CD4-positive, alpha-beta T cell (primary cell): Measurements from ENCODE around the gene C4orf50. TPM values are rescaled to one million over a fixed set of nuclear protein-coding genes. Genes with fewer than 3 reads are reported as not detected.

Source experiments
- ATAC-seq: fragments of 200-7000 bp; cut with Tn5 transposase; one replicate; pipeline ENCODE4 v1.10.0; 2022; ENCODE audit warnings: mild to moderate bottlenecking; ENCODE audit not compliant: poor library complexity
- CTCF ChIA-PET: fragments of 350-600 bp; sonication (Branson Sonifier 250); formaldehyde crosslinking; loops from one replicate; lab custom pipeline; 2021; ENCODE audit warnings: antibody characterized with exemption, inconsistent platforms; lab: Charles Lee
- POLR2A ChIA-PET: fragments of 350-600 bp; sonication (Branson Sonifier 250); formaldehyde crosslinking; loops from one replicate; lab custom pipeline; 2021; ENCODE audit warnings: antibody characterized with exemption, inconsistent platforms; lab: Charles Lee
- DNase-seq, 14 experiments: peaks; one replicate each; pipeline ENCODE4 v3.0.0-alpha.2; 2013 to 2020; ENCODE audit warnings: mixed read lengths in 2 of 14
- H3K27ac ChIP-seq, 2 donors: one replicate each; pipeline versions ENCODE4 v1.5.1 to v1.7.0; 2013; ENCODE audit warnings: low read length in 2 of 2, low read depth in 1 of 2, mild to moderate bottlenecking in 1 of 2
- H3K27me3 ChIP-seq, 2 experiments: 1 replicate in 1 of 2; 2 replicates in 1 of 2; pipeline versions ENCODE4 v1.6.1 to v1.7.0; 2013; ENCODE audit warnings: low read length in 2 of 2, control low read depth in 1 of 2, mild to moderate bottlenecking in 1 of 2, moderate library complexity in 1 of 2; ENCODE audit not compliant: insufficient read depth in 2 of 2, control insufficient read depth in 1 of 2
- H3K36me3 ChIP-seq: one replicate; pipeline ENCODE4 v1.6.1; 2013; ENCODE audit warnings: low read length, control low read depth; ENCODE audit not compliant: insufficient read depth
- H3K4me1 ChIP-seq: one replicate; pipeline ENCODE4 v1.6.1; 2013; ENCODE audit warnings: low read length, control low read depth; ENCODE audit not compliant: insufficient read depth
- H3K4me3 ChIP-seq: one replicate; pipeline ENCODE4 v1.5.1; 2013; ENCODE audit warnings: mild to moderate bottlenecking, low read length, moderate library complexity
- H3K9me3 ChIP-seq, 2 experiments: 1 replicate in 1 of 2; 2 replicates in 1 of 2; pipeline versions ENCODE4 v1.6.1 to v1.7.0; 2013; ENCODE audit warnings: low read length in 2 of 2, mild to moderate bottlenecking in 2 of 2, control low read depth in 1 of 2, moderate library complexity in 1 of 2; ENCODE audit not compliant: control insufficient read depth in 1 of 2, insufficient read depth in 1 of 2
- H3K27ac Mint-ChIP-seq: one replicate; pipeline ENCODE4 v1.8.0; 2020; ENCODE audit warnings: mixed read lengths
- H3K27me3 Mint-ChIP-seq: one replicate; pipeline ENCODE4 v1.8.0; 2021; ENCODE audit warnings: mixed read lengths
- H3K36me3 Mint-ChIP-seq: one replicate; pipeline ENCODE4 v1.8.0; 2021; ENCODE audit warnings: low read depth, mixed read lengths
- H3K4me1 Mint-ChIP-seq: one replicate; pipeline ENCODE4 v1.8.0; 2021; ENCODE audit warnings: low read depth, mixed read lengths
- H3K4me3 Mint-ChIP-seq: one replicate; pipeline ENCODE4 v1.8.0; 2020; ENCODE audit warnings: mild to moderate bottlenecking, mixed read lengths
- H3K9me3 Mint-ChIP-seq: one replicate; pipeline ENCODE4 v1.8.0; 2020; ENCODE audit warnings: mixed read lengths
- intact Hi-C, 2 experiments: fragments of 100-400 bp; cut with DNase I in 1 of 2; cut with micrococcal nuclease in 1 of 2; formaldehyde crosslinking; loops; one replicate each; pipeline versions ENCODE4 v1.15.1 to v1.9.0; 2023 to 2025; cut with DNase I, micrococcal nuclease
- total RNA-seq, 174 experiments: library from RNA in 2 of 174; stranded (reverse) in 2 of 174; gene quantifications; one replicate each; pipeline ENCODE4 v1.2.3 and lab custom pipeline; 2021 to 2026
- TF ChIP-seq, protein P1 (sequence below): fragments of 200-600 bp; IDR thresholded peaks from one replicate; pipeline ENCODE4 v1.8.0; 2022; ENCODE audit warnings: antibody characterized with exemption, mild to moderate bottlenecking

The C4orf50 gene
- total RNA-seq, 2 experiments from 2014 or later: 0.16 to 0.20 TPM

DNA sequence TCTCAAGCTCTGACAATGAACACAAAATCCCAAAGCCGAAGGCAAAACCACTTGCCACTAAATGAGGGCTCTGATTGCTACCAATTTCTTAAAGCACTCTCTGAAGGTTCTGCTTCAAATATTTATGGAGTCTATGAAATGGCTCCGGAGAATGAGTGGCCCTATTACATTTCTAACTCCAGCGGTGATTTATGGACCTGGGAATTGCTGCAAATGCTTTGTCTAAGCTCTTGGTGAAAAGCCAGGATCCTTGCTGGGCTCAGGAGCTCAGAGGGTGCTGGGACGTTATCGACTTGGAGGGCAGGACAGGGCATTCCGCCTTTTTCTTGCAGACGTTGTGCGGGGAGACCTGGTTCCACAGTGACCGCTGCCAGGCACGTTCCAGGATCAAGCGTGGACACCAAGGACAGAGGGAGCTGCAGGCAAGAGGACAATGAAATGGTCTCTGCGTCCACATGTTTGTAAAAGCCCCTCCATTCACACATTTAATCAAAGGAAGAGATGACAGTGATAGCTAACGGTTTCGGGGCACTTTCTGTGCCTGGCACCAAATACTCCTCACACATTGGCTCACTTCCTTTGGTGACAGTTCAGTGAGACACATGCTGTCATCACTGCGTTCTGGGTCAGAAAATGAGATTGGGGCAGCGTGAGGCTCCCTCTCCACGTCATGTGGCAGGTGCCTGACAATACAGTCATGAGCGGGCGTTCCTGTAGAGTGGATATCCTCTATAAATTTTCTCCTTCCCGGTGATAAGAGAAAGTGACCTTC lies 58.8 kb downstream of the C4orf50 start:
- Mint-ChIP-seq H3K4me1 (no peaks in the 10 kb centered on the region), H3K36me3 (no peaks in the 10 kb centered on the region), H3K27ac (no peak overlapping the region), H3K4me3 (no peak overlapping the region), H3K27me3 (peaks cover 4% of the 10 kb centered on the region), H3K9me3 (no peaks in the 10 kb centered on the region)
- Histone ChIP-seq H3K4me3 (no peak overlapping the region), H3K27me3 (no peaks in the 10 kb centered on the region), H3K27ac (no peak overlapping the region), H3K4me1 (no peaks in the 10 kb centered on the region), H3K36me3 (no peaks in the 10 kb centered on the region), H3K9me3 (peaks cover 0 to 11% of the 10 kb centered on the region in 2 experiments)
- ChIA-PET CTCF (no interaction called here), POLR2A (no interaction called here)
- ATAC-seq: no peak
- intact Hi-C loops: no loop called here
- TF ChIP-seq, protein P1, sequence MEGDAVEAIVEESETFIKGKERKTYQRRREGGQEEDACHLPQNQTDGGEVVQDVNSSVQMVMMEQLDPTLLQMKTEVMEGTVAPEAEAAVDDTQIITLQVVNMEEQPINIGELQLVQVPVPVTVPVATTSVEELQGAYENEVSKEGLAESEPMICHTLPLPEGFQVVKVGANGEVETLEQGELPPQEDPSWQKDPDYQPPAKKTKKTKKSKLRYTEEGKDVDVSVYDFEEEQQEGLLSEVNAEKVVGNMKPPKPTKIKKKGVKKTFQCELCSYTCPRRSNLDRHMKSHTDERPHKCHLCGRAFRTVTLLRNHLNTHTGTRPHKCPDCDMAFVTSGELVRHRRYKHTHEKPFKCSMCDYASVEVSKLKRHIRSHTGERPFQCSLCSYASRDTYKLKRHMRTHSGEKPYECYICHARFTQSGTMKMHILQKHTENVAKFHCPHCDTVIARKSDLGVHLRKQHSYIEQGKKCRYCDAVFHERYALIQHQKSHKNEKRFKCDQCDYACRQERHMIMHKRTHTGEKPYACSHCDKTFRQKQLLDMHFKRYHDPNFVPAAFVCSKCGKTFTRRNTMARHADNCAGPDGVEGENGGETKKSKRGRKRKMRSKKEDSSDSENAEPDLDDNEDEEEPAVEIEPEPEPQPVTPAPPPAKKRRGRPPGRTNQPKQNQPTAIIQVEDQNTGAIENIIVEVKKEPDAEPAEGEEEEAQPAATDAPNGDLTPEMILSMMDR: no peak
- DNase-seq: no peak

DNA sequence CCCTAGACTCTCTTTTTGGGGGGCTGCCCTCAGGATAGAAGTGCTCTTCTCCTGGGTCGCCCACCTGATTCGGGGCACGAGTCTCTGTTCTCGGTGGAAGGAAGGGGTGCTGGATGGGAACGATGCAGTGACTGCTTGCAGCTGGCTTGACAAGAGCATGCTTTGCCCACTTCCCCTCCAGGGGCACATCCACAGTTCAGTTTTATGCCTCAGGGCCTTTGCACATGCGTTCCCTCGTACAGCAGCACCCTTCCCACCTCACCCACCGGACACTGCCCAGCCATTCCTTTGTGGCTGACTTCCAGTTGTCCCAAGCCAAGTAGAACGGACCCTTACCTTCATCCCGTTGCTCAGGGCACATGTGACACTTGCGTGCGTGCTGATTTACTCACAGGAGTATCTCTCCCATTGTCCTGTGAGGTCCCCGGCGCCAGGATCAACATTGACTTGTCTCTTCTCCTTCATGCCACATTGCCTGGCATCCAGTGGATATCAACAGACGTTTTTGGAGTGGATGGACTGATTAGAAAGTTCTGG lies 60.0 kb downstream of the C4orf50 start:
- no peak for ATAC-seq
- TF ChIP-seq, protein P1: no peak
- CTCF ChIA-PET: no interaction called here
- Mint-ChIP-seq H3K9me3 (no peaks in the 10 kb centered on the region), H3K4me1 (no peaks in the 10 kb centered on the region), H3K27ac (no peak overlapping the region), H3K36me3 (no peaks in the 10 kb centered on the region), H3K27me3 (no peaks in the 10 kb centered on the region), H3K4me3 (no peak overlapping the region)
- H3K27ac ChIP-seq: no peak overlapping the region
- H3K27me3 ChIP-seq: no peaks in the 10 kb centered on the region
- no peaks in the 10 kb centered on the region for H3K4me1 ChIP-seq
- H3K9me3 ChIP-seq: peaks cover 0 to 11% of the 10 kb centered on the region in 2 experiments
- no peaks in the 10 kb centered on the region for H3K36me3 ChIP-seq
- POLR2A ChIA-PET: no interaction called here
- H3K4me3 ChIP-seq: no peak overlapping the region
- intact Hi-C loops: no loop called here
- no peak for DNase-seq

DNA sequence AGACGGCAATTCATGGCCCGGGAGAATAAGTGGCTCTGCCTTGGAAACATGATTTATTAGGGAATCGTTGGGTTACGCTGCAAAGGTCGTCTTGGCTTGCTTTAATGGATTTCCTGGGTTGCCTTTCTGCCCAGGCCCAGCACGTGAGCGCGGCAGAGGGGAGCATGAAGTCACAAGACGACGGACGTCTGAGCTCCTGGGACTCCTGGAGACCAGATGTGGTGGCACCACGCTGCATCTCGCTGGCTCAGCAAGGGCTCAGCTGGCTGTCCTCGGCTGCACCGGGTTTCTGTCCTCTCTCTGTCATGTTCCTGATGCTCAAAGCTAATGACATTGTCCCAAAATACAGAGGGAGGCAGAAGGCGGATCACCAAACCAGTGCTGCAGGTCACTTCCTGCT lies 61.2 kb downstream of the C4orf50 start:
- Histone ChIP-seq H3K27me3 (no peaks in the 10 kb centered on the region), H3K4me3 (no peak overlapping the region), H3K4me1 (no peaks in the 10 kb centered on the region), H3K27ac (no peak overlapping the region), H3K9me3 (peaks cover 0 to 18% of the 10 kb centered on the region in 2 experiments), H3K36me3 (no peaks in the 10 kb centered on the region)
- TF ChIP-seq, protein P1: no peak
- no peak for DNase-seq
- POLR2A ChIA-PET: no interaction called here
- H3K27me3 Mint-ChIP-seq: peaks cover 5% of the 10 kb centered on the region
- ATAC-seq: no peak
- H3K9me3 Mint-ChIP-seq: no peaks in the 10 kb centered on the region
- H3K27ac Mint-ChIP-seq: no peak overlapping the region
- intact Hi-C loops: no loop called here
- no peaks in the 10 kb centered on the region for H3K4me1 Mint-ChIP-seq
- CTCF ChIA-PET: no interaction called here
- no peaks in the 10 kb centered on the region for H3K36me3 Mint-ChIP-seq
- no peak overlapping the region for H3K4me3 Mint-ChIP-seq
